A549 (cell line): ENCODE results near the gene ACSL3.

Experiments
- CHD2 ChIP-seq: fragments of 150-350 bp; IDR thresholded peaks from 2 replicates; pipeline ENCODE4 v1.6.1; 2014; ENCODE audit warnings: low read length; ENCODE audit not compliant: partially characterized antibody
- CHD4 ChIP-seq: fragments of 200-600 bp; sonication (generic); IDR thresholded peaks from 2 replicates; pipeline ENCODE4 v1.6.1; 2016; ENCODE audit warnings: antibody characterized with exemption, mild to moderate bottlenecking, borderline replicate concordance
- EP300 ChIP-seq, 2 experiments: fragments of >200 bp; sonication (Bioruptor Twin); formaldehyde crosslinking; IDR thresholded peaks; 2 replicates in 1 of 2; 3 replicates in 1 of 2; pipeline ENCODE4 v1.6.1; 2016 to 2017
- FOSL2 ChIP-seq, 2 experiments: fragments of 450-650 bp in 1 of 2; fragments of >200 bp in 1 of 2; sonication (Bioruptor Twin) in 1 of 2; formaldehyde crosslinking; IDR thresholded peaks; 2 replicates each; pipeline versions ENCODE4 v1.5.0 to v1.6.1; 2016 to 2020; ENCODE audit warnings: mild to moderate bottlenecking in 1 of 2, moderate library complexity in 1 of 2
- SMC3 ChIP-seq: fragments of >200 bp; sonication (Bioruptor Twin); formaldehyde crosslinking; IDR thresholded peaks from 3 replicates; pipeline ENCODE4 v1.6.1; 2018; ENCODE audit warnings: inconsistent platforms
- TF ChIP-seq, protein P1 (sequence below): fragments of >200 bp; sonication (Bioruptor Twin); formaldehyde crosslinking; IDR thresholded peaks from 3 replicates; pipeline ENCODE4 v1.5.1; 2016

DNA sequence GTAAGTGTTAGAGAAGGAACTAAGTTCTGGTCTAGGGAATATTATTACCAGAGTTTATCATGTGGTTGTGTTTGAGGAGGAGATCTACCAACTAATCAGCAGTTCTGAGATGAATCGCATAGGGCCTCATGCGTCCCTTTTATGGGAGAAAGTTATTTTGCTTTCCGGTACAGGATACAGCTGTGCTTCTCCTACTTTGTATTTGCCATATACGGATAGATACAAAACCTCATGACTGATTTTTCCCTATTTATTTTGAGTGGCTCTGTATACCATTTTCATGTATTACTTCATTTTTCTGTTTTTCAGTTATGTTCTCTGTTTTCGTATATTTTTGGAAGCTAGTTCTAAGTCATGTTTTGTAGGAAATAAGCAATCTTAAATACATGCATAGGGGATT is 66.8 kb downstream of the ACSL3 start:
- TF ChIP-seq, protein P1, sequence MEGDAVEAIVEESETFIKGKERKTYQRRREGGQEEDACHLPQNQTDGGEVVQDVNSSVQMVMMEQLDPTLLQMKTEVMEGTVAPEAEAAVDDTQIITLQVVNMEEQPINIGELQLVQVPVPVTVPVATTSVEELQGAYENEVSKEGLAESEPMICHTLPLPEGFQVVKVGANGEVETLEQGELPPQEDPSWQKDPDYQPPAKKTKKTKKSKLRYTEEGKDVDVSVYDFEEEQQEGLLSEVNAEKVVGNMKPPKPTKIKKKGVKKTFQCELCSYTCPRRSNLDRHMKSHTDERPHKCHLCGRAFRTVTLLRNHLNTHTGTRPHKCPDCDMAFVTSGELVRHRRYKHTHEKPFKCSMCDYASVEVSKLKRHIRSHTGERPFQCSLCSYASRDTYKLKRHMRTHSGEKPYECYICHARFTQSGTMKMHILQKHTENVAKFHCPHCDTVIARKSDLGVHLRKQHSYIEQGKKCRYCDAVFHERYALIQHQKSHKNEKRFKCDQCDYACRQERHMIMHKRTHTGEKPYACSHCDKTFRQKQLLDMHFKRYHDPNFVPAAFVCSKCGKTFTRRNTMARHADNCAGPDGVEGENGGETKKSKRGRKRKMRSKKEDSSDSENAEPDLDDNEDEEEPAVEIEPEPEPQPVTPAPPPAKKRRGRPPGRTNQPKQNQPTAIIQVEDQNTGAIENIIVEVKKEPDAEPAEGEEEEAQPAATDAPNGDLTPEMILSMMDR, result no peak
- no peak for TF ChIP-seq FOSL2 (IDR thresholded peaks at IDR 0.05)
- TF ChIP-seq FOSL2 (CRISPR knock-in tag; IDR thresholded peaks at IDR 0.05), result no peak
- TF ChIP-seq SMC3, result no peak
- TF ChIP-seq EP300 (IDR thresholded peaks at IDR 0.05), result no peak
- no peak for TF ChIP-seq CHD2
- TF ChIP-seq CHD4, result no peak
